K562 (cell line): ENCODE measurements around the gene ZNF83. TPM values are rescaled to one million over a fixed set of nuclear protein-coding genes. Genes with fewer than 3 reads are reported as not detected.

Experiments used
- ATAC-seq: fragments of 200-7000 bp; cut with Tn5 transposase; 3 replicates; pipeline ENCODE4 v1.9.1; 2020; ENCODE audit warnings: moderate library complexity
- BruUV-seq: library from RNA; stranded (reverse); fragments of 400-500 nt; replicated peaks from 2 replicates; lab custom pipeline; 2021; lab: Mats Ljungman, UMichigan
- CTCF ChIA-PET: fragments of 300-600 bp; formaldehyde crosslinking; extraction: SDS; loops from one replicate; lab custom pipeline; 2021; ENCODE audit warnings: low intra/inter-chr PET ratio; lab: Yijun Ruan, JAX
- POLR2A ChIA-PET: fragments of 300-600, 350-650 bp; sonication (Branson Sonifier 250); formaldehyde crosslinking; extraction: SDS; loops from one replicate; lab custom pipeline; 2021; ENCODE audit warnings: antibody characterized with exemption, inconsistent platforms; lab: Yijun Ruan, JAX
- DNase-seq, 4 experiments: peaks; one replicate each; pipeline versions ENCODE4 v3.0.0 to v3.0.0-alpha.2; 2011 to 2018; ENCODE audit warnings: low spot score in 3 of 4, mixed read lengths in 3 of 4; ENCODE audit errors: extremely low read depth in 1 of 4
- FAIRE-seq: peaks from 2 replicates; lab custom pipeline; 2011; peaks lifted over from hg19 to GRCh38; lab: Jason Lieb, UNC
- H2AFZ ChIP-seq: 2 replicates; pipeline ENCODE4 v1.6.0; 2011; ENCODE audit warnings: low read depth, low read length, control low read depth, inconsistent platforms
- H3K27ac ChIP-seq: fragments of 200-600 bp; 3 replicates; pipeline ENCODE4 v1.8.0; 2011; ENCODE audit warnings: low read depth, mild to moderate bottlenecking, control low read depth, inconsistent platforms, low read length, moderate library complexity, mixed read lengths; ENCODE audit errors: extremely low read depth
- H3K27me3 ChIP-seq, 2 experiments: fragments of 300-600 bp in 1 of 2; 2 replicates in 1 of 2; 3 replicates in 1 of 2; pipeline versions ENCODE4 v1.6.0 to v1.8.0; 2011; ENCODE audit warnings: inconsistent platforms in 2 of 2, low read length in 2 of 2, mild to moderate bottlenecking in 1 of 2, mixed read lengths in 1 of 2, moderate library complexity in 1 of 2; ENCODE audit not compliant: control insufficient read depth in 2 of 2, insufficient read depth in 2 of 2
- H3K36me3 ChIP-seq: fragments of 300-600 bp; 3 replicates; pipeline ENCODE4 v1.8.0; 2011; ENCODE audit warnings: mild to moderate bottlenecking, low read length, inconsistent platforms; ENCODE audit not compliant: control insufficient read depth, insufficient read depth
- H3K4me1 ChIP-seq, 2 experiments: fragments of 200-600 bp in 1 of 2; replicated peaks in 1 of 2; 2 replicates in 1 of 2; 3 replicates in 1 of 2; pipeline versions ENCODE4 v1.5.1 to v1.8.0; 2011; ENCODE audit warnings: inconsistent platforms in 2 of 2, low read length in 2 of 2, mild to moderate bottlenecking in 1 of 2, mixed read lengths in 1 of 2, moderate library complexity in 1 of 2; ENCODE audit not compliant: control insufficient read depth in 2 of 2, insufficient read depth in 2 of 2
- H3K4me2 ChIP-seq: 2 replicates; pipeline ENCODE4 v1.6.1; 2011; ENCODE audit warnings: low read length, control low read depth, inconsistent platforms, mixed read lengths; ENCODE audit not compliant: insufficient read depth
- H3K4me3 ChIP-seq: fragments of 200-600 bp; sonication (generic), shearing (Covaris generic); 2 replicates; pipeline ENCODE4 v1.5.1; 2016; ENCODE audit warnings: control low read depth, inconsistent platforms
- H3K79me2 ChIP-seq: fragments of 200-600 bp; 3 replicates; pipeline ENCODE4 v1.8.0; 2011; ENCODE audit warnings: low read length, inconsistent platforms; ENCODE audit not compliant: control insufficient read depth, insufficient read depth
- H3K9ac ChIP-seq, 2 experiments: 2 replicates each; pipeline versions ENCODE4 v1.6.0 to v1.6.1; 2011; ENCODE audit warnings: low read depth in 2 of 2, low read length in 2 of 2, control low read depth in 1 of 2, inconsistent platforms in 1 of 2, mild to moderate bottlenecking in 1 of 2, mixed read lengths in 1 of 2; ENCODE audit not compliant: insufficient read depth in 1 of 2
- H3K9me1 ChIP-seq: one replicate; pipeline ENCODE4 v1.6.0; 2011; ENCODE audit warnings: inconsistent platforms, mild to moderate bottlenecking, low read length, moderate library complexity; ENCODE audit not compliant: control insufficient read depth, insufficient read depth
- H3K9me3 ChIP-seq: replicated peaks from 2 replicates; pipeline ENCODE4 v1.5.1; 2011; ENCODE audit warnings: low read depth, low read length, inconsistent platforms; ENCODE audit not compliant: control insufficient read depth, insufficient read depth
- H4K20me1 ChIP-seq: replicated peaks from 2 replicates; pipeline ENCODE4 v1.6.1; 2011; ENCODE audit warnings: low read length, inconsistent platforms, mixed read lengths; ENCODE audit not compliant: control insufficient read depth, insufficient read depth
- EGR1 ChIP-seq: fragments of 450-650 bp; conservative IDR thresholded peaks from 2 replicates; pipeline ENCODE4 v1.6.1; 2017; ENCODE audit warnings: mild to moderate bottlenecking
- HNRNPH1 ChIP-seq: fragments of 200-400 bp; formaldehyde crosslinking; optimal IDR thresholded peaks from 2 replicates; pipeline ENCODE3; 2017; ENCODE audit warnings: low read depth, mild to moderate bottlenecking, low read length, moderate library complexity
- HNRNPLL ChIP-seq: fragments of 200-400 bp; formaldehyde crosslinking; IDR thresholded peaks from 2 replicates; pipeline ENCODE4 v1.6.1; 2017; ENCODE audit warnings: low read length, low read depth, mild to moderate bottlenecking; ENCODE audit not compliant: poor library complexity, severe bottlenecking
- MIER1 ChIP-seq: fragments of 450-650 bp; IDR thresholded peaks from 2 replicates; pipeline ENCODE4 v1.6.1; 2016; ENCODE audit warnings: antibody characterized with exemption, mild to moderate bottlenecking, low read depth
- POLR2G ChIP-seq: fragments of 200-400 bp; formaldehyde crosslinking; IDR thresholded peaks from 2 replicates; pipeline ENCODE4 v1.6.1; 2017; ENCODE audit warnings: low read depth, mild to moderate bottlenecking, antibody characterized with exemption, low read length, moderate library complexity
- SRSF9 ChIP-seq: fragments of 200-400 bp; formaldehyde crosslinking; IDR thresholded peaks from 2 replicates; pipeline ENCODE4 v1.6.1; 2017; ENCODE audit warnings: low read depth, low read length, borderline replicate concordance
- TARDBP ChIP-seq: fragments of 450-650 bp; IDR thresholded peaks from 2 replicates; pipeline ENCODE4 v1.6.1; 2016
- ZFPM2 ChIP-seq: fragments of 250-450 bp; sonication (Bioruptor Pico); IDR thresholded peaks from 2 replicates; pipeline ENCODE4 v1.5.1; 2022; ENCODE audit warnings: mild to moderate bottlenecking
- ZNF253 ChIP-seq: fragments of 250-450 bp; sonication (Bioruptor Pico); conservative IDR thresholded peaks from 2 replicates; pipeline ENCODE4 v1.6.1; 2021; ENCODE audit warnings: mild to moderate bottlenecking
- ZNF354B ChIP-seq: fragments of 250-450 bp; sonication (Bioruptor Pico); IDR thresholded peaks from 2 replicates; pipeline ENCODE4 v1.4.0; 2020
- ZNF668 ChIP-seq: fragments of 250-450 bp; sonication (Bioruptor Pico); IDR thresholded peaks from 2 replicates; pipeline ENCODE4 v1.8.0; 2022; ENCODE audit warnings: mild to moderate bottlenecking, inconsistent platforms
- ZNF77 ChIP-seq: fragments of 250-450 bp; sonication (Bioruptor Pico); IDR thresholded peaks from 2 replicates; pipeline ENCODE4 v1.5.0; 2020
- WGBS: fragments of 100-300 bp; shearing (Covaris generic); methylation state at CpG from one replicate; pipeline ENCODE4 v1.1.6; 2016; ENCODE audit warnings: low coverage, mixed read lengths; ENCODE audit not compliant: insufficient coverage; ENCODE audit errors: missing lambda C conversion rate; 5-methylcytosine and 5-hydroxymethylcytosine counted together
- in situ Hi-C: fragments of 300-500 bp; cut with MboI; formaldehyde crosslinking; loops from 4 replicates; pipeline ENCODE4 v1.15.0; 2018; ENCODE audit warnings: inconsistent platforms, mixed read lengths
- intact Hi-C: fragments of 100-400 bp; cut with micrococcal nuclease; formaldehyde crosslinking; loops from 2 replicates; pipeline ENCODE4 v1.14.2; 2022
- polyA plus RNA-seq, 8 experiments: library from polyadenylated mRNA; depleted of rRNA in 4 of 8; stranded (reverse) in 5 of 8; unstranded in 3 of 8; fragments of >200 nt; fragmentation: Nextera tagmentation in 2 of 8; fragmentation: Illumina TruSeq in 1 of 8; extraction: Ambion mirVana in 2 of 8; extraction: Trizol in 1 of 8; gene quantifications; 2 replicates each; pipeline versions ENCODE4 v1.2.1 to v1.2.3, GENCODE V29; 2011 to 2014; ENCODE audit warnings: inconsistent platforms in 1 of 8, missing spikeins in 1 of 8
- total RNA-seq, 7 experiments: library from RNA; depleted of rRNA in 6 of 7; stranded (reverse); fragments of >200 nt in 6 of 7; fragmentation: Illumina TruSeq in 2 of 7; extraction: Trizol in 2 of 7; gene quantifications; 2 replicates each; pipeline versions ENCODE4 v1.2.1 to v1.2.3, GENCODE V29; 2011 to 2021; ENCODE audit warnings: low replicate concordance in 1 of 7
- TF ChIP-seq, protein P1 (sequence below): fragments of 250-450 bp; sonication (Bioruptor Pico); IDR thresholded peaks from 2 replicates; pipeline ENCODE4 v1.4.0; 2020; ENCODE audit warnings: mild to moderate bottlenecking, moderate library complexity, borderline replicate concordance
- TF ChIP-seq, protein P2 (sequence below), 2 experiments: fragments of 450-650 bp in 1 of 2; sonication (generic) in 1 of 2; formaldehyde crosslinking in 1 of 2; IDR thresholded peaks in 1 of 2; conservative IDR thresholded peaks in 1 of 2; 2 replicates each; pipeline versions ENCODE4 v1.6.1 to v1.8.1; 2016 to 2023; ENCODE audit warnings: mild to moderate bottlenecking in 2 of 2, moderate library complexity in 2 of 2, inconsistent platforms in 1 of 2, missing genetic modification reagents in 1 of 2

ZNF83 gene
- total and polyA plus RNA-seq, 9 of the 15 experiments (the other 6 are each of a cell fraction or from before 2014, with no cell fraction given), result 18.6 to 74.3 (median 51.9) TPM

DNA sequence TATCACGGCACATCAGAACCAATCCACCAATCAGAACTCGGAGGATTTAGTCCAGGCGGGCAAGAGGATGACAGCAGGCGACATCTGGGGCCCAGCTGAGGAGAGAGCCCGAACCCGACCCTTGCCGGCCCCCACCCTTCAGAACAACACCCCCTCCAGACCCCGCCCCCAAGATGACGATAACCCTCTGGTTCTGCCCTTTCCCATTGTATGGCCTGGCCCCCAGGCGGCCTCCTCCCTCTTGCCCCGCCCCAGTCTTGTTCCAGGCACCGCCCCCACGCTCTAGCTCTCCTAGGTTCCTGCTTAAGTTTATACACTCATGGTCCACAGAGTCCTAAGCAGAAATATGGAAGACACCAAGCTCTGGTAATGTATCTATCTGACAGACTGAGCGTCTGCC is 2.8 kb upstream of the ZNF83 start:
- in situ Hi-C loops (no loop called here), intact Hi-C loops (no loop called here)
- no peaks in the 10 kb centered on the region for H4K20me1 ChIP-seq
- DNase-seq (peak; percentile 65 to 72 (median 68)), FAIRE-seq (no peak), ATAC-seq (peak; percentile 68)
- no peak overlapping the region for H2AFZ ChIP-seq
- no peaks in the 10 kb centered on the region for H3K9me3 ChIP-seq
- no peak for TF ChIP-seq MIER1
- TF ChIP-seq ZFPM2 (CRISPR knock-in tag), result no peak
- TF ChIP-seq EGR1, result peak; percentile 34
- CTCF ChIA-PET, result no interaction called here
- H3K79me2 ChIP-seq, result peaks cover 14% of the 10 kb centered on the region
- no peak overlapping the region for H3K27ac ChIP-seq
- H3K9me1 ChIP-seq, result no peaks in the 10 kb centered on the region
- H3K4me1 ChIP-seq, result peaks cover 5 to 18% of the 10 kb centered on the region in 2 experiments; a peak in 3 of 5 replicates
- WGBS, result 78% methylated on average over 10 of the region's 14 CpGs
- no peaks in the 10 kb centered on the region for H3K27me3 ChIP-seq
- POLR2A ChIA-PET, result interaction anchor here (0.8 kb wide), 1 partner anchor 463 kb away, joined by 3 read pairs; no protein-coding TSS in a partner anchor
- H3K36me3 ChIP-seq, result peaks cover 2% of the 10 kb centered on the region; the same call in 1 of the 3 replicates
- no peak overlapping the region for H3K9ac ChIP-seq
- BruUV-seq, result no TSS peak
- H3K4me3 ChIP-seq, result no peak overlapping the region
- H3K4me2 ChIP-seq, result no peak overlapping the region

DNA sequence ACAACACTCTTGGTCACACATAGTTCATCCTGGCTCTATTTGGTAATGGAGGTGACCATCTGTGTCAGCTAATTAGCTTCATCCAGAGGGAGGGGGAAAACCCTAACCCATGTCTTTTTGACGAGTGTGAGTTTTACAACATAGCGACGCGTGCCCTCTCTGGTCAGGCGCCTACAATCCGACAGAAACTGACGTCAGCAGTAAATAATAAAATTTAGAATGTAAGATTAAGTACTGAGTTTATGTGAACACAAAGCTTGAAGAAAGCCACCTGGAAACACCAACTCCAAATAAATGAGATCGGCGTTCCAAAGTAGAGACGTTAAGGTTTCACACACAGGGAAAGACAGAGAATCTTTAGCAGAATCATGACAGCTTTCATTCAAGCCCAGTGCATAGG is 1.8 kb upstream of the ZNF83 start:
- peaks cover 3% of the 10 kb centered on the region; the same call in 1 of the 3 replicates for H3K36me3 ChIP-seq
- no peak overlapping the region for H3K4me3 ChIP-seq
- intact Hi-C loops (no loop called here), in situ Hi-C loops (no loop called here)
- H3K27me3 ChIP-seq, result no peaks in the 10 kb centered on the region
- peaks cover 5 to 18% of the 10 kb centered on the region in 2 experiments; a peak in 3 of 5 replicates for H3K4me1 ChIP-seq
- H3K79me2 ChIP-seq, result peaks cover 14% of the 10 kb centered on the region
- POLR2A ChIA-PET, result interaction anchor here (0.7 kb wide), 1 partner anchor 96 kb away, joined by 4 read pairs; no protein-coding TSS in a partner anchor
- FAIRE-seq (no peak), DNase-seq (no peak), ATAC-seq (no peak)
- 92% methylated on average over 10 of the region's 10 CpGs for WGBS
- no peak overlapping the region for H3K27ac ChIP-seq
- no peaks in the 10 kb centered on the region for H3K9me3 ChIP-seq
- no peak overlapping the region for H2AFZ ChIP-seq
- H3K9ac ChIP-seq, result no peak overlapping the region
- no TSS peak for BruUV-seq
- CTCF ChIA-PET, result no interaction called here
- no peak overlapping the region for H3K4me2 ChIP-seq
- no peaks in the 10 kb centered on the region for H4K20me1 ChIP-seq
- no peaks in the 10 kb centered on the region for H3K9me1 ChIP-seq
- TF ChIP-seq ZNF77 (CRISPR knock-in tag), result no peak
- no peak for TF ChIP-seq HNRNPH1
- TF ChIP-seq ZNF253 (CRISPR knock-in tag), result no peak
- no peak for TF ChIP-seq TARDBP
- TF ChIP-seq, protein P1, sequence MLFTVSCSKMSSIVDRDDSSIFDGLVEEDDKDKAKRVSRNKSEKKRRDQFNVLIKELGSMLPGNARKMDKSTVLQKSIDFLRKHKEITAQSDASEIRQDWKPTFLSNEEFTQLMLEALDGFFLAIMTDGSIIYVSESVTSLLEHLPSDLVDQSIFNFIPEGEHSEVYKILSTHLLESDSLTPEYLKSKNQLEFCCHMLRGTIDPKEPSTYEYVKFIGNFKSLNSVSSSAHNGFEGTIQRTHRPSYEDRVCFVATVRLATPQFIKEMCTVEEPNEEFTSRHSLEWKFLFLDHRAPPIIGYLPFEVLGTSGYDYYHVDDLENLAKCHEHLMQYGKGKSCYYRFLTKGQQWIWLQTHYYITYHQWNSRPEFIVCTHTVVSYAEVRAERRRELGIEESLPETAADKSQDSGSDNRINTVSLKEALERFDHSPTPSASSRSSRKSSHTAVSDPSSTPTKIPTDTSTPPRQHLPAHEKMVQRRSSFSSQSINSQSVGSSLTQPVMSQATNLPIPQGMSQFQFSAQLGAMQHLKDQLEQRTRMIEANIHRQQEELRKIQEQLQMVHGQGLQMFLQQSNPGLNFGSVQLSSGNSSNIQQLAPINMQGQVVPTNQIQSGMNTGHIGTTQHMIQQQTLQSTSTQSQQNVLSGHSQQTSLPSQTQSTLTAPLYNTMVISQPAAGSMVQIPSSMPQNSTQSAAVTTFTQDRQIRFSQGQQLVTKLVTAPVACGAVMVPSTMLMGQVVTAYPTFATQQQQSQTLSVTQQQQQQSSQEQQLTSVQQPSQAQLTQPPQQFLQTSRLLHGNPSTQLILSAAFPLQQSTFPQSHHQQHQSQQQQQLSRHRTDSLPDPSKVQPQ (CRISPR knock-in tag), result no peak
- no peak for TF ChIP-seq ZNF354B (CRISPR knock-in tag)
- no peak for TF ChIP-seq POLR2G
- TF ChIP-seq HNRNPLL, result no peak
- TF ChIP-seq ZNF668 (CRISPR knock-in tag), result no peak
- TF ChIP-seq SRSF9, result no peak
- TF ChIP-seq, protein P2, sequence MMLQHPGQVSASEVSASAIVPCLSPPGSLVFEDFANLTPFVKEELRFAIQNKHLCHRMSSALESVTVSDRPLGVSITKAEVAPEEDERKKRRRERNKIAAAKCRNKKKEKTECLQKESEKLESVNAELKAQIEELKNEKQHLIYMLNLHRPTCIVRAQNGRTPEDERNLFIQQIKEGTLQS (IDR thresholded peaks at IDR 0.05), result no peak
- TF ChIP-seq, protein P2 (CRISPR knock-in tag; conservative IDR thresholded peaks at IDR 0.05), result no peak
